ENCODE measurements around the gene PLCD3.

PLCD3 gene

DNA sequence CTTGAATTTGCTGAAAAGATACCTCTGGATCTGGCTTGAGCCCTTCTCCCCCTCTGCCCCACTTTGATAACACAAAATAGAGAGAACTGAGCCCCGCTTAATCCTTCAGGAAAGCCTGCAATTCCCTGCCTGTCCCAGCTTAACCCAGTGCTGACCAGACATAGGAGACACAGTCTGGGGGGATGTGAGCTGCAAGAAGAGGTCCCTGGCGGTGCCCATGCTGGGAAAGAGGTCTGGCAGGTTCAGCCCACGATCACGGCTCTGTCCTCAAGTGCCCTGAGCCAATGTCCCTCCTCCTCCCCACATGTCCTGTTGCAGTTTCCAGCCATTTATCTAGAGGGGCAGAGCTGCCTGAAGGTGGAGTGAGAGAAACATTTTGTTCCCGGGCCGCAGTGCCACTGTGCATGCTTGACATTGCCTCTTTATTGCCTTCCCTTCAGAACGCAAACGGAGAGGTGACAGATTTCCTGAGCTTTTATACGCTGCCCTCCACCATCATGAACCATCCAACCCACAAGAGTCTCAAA lies 29.0 kb downstream of the PLCD3 start:
- DNase-seq, result no peak
- Mint-ChIP-seq H3K27ac (no peak overlapping the region), H3K4me1 (no peaks in the 10 kb centered on the region), H3K36me3 (peaks cover 45% of the 10 kb centered on the region), H3K27me3 (no peaks in the 10 kb centered on the region), H3K9me3 (no peaks in the 10 kb centered on the region), H3K4me3 (no peak overlapping the region)
- CTCF ChIA-PET, result interaction anchor here (1.3 kb wide), 1 partner anchor 183 kb away, joined by 4 read pairs; no protein-coding TSS in a partner anchor

DNA sequence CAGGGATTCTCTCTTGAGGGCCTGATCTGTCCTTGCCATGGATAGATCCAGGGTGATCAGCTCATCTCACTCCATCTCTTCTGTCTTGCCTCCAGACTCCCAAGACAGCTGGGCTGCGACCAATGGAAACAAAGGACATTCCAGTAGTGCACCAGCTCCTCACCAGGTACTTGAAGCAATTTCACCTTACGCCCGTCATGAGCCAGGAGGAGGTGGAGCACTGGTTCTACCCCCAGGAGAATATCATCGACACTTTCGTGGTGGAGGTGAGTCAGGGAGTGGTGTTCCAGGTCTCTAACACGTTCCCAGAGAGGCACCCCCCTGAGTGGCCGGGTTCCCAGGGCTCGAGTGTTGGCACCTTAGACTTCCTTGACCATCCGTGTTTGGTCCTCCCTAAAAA lies 29.5 kb downstream of the PLCD3 start:
- Mint-ChIP-seq H3K27ac (no peak overlapping the region), H3K4me3 (no peak overlapping the region)

DNA sequence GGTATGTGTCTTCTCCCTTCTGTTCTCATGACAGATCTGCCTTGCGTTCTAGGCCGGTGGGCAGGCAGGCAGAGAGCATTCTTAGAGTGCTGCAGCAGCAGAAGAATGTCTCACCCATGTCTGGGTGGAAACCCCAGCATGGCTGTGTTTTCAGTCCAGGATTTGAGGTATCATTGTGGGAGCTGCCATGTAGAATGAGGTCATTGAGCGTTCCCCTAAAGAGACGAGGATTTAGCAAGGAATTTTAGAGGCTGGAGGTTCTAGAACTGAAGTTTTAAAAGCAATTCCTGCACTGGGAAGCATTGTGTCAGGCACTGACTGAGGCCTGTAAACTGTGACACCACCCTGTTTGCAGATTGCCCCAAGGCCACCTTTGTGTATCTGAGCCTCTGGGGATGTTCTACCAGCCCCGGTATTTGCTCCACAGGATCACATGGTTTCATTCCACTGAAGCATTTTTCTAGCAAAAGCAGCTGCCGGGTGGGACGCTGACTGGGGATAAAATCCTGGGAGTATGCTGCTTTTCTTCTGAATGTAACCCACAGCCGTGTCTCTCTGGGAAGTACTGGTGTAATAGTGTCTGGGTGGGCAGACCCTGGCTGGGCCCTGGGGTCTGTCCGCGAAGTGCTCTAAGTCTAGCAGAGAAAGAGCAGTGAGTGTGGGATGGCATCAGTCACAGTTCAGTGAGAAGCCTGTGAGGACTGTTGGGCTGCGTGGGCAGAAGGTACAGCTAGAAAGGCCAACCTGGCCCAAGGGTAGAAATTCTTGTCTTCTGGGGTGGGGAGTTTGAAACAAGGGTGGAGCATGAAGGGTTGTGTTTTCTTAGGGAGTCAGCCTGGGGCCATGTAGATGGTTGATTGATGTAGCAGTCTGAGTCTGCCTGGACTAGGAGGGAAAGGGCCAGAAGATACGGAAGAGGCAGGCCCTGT lies 30.2 kb downstream of the PLCD3 start:
- Mint-ChIP-seq H3K27ac (no peak overlapping the region), H3K4me3 (no peak overlapping the region), H3K9me3 (no peaks in the 10 kb centered on the region), H3K36me3 (peaks cover 47% of the 10 kb centered on the region), H3K27me3 (no peaks in the 10 kb centered on the region), H3K4me1 (no peaks in the 10 kb centered on the region)
- DNase-seq, result no peak
- CTCF ChIA-PET, result interaction anchor here (1.8 kb wide), 1 partner anchor 27 kb away, joined by 4 read pairs; no protein-coding TSS in a partner anchor

More for the DNA sequence above, 29.5 kb downstream of the PLCD3 start:
- CTCF ChIA-PET, result interaction anchor here (1.8 kb wide), 1 partner anchor 26 kb away, joined by 4 read pairs; no protein-coding TSS in a partner anchor
- no peak for DNase-seq
- no peaks in the 10 kb centered on the region for H3K27me3 Mint-ChIP-seq
- H3K36me3 Mint-ChIP-seq, result peaks cover 46% of the 10 kb centered on the region
- H3K4me1 Mint-ChIP-seq, result no peaks in the 10 kb centered on the region
- no peaks in the 10 kb centered on the region for H3K9me3 Mint-ChIP-seq

DNA sequence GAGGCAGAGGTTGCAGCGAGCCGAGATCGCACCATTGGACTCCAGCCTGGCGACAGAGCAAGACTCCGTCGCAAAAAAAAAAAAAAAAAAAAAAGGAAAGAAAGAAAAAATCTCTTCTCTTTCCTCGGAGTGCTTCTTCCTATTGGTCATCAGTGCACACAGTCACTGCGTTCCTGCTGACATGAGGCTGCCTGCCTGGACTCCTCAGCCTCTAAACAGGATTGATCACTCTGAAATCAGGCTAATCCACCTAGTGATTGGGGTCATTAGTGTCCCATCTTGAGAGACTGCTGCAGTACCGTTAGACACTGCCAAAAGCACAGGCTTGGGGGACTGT lies 30.8 kb downstream of the PLCD3 start:
- no peaks in the 10 kb centered on the region for H3K9me3 Mint-ChIP-seq
- CTCF ChIA-PET, result interaction anchor here (1.8 kb wide), 1 partner anchor 28 kb away, joined by 4 read pairs; no protein-coding TSS in a partner anchor
- H3K36me3 Mint-ChIP-seq, result peaks cover 50% of the 10 kb centered on the region
- no peak overlapping the region for H3K27ac Mint-ChIP-seq
- no peaks in the 10 kb centered on the region for H3K27me3 Mint-ChIP-seq
- H3K4me3 Mint-ChIP-seq, result no peak overlapping the region
- H3K4me1 Mint-ChIP-seq, result no peaks in the 10 kb centered on the region
- no peak for DNase-seq

DNA sequence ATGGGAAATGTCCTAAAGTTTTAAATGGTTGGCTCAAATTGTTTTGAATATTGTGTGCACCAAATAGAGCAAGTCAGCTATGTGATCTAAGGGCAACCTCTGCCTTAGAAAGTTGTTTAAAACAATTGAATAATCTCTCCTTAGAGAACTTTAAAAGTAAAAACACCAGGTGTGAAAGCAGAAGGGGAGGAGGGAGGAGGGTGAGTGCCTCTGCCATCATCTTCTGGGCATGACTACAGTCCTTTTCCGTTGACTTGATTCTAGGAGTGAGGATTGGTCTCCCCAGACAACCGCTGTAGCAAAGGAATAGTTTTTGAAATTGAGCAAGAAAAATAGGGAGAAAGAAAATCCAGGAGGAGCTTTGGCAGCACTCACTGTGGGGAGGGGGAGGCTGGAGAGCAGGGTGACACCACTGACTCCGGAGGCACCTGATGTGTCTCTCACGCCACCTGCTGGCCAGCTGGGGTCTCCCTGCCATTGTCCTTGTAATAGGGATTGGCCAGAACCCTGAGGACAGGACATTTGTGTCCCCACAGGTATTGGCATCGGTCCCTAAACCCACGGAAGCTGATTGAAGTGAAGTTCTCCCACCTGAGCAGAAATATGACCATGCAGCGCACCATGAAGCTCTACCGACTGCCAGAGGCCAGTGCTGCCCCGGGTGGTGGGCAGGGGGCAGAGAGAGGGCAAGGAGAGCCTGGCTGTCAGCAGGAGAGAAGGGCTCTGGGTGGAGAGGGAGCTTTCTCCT lies 33.3 kb downstream of the PLCD3 start:
- no peak overlapping the region for H3K4me3 Mint-ChIP-seq
- H3K4me1 Mint-ChIP-seq, result no peaks in the 10 kb centered on the region
- peak; percentile 86 for DNase-seq
- H3K9me3 Mint-ChIP-seq, result no peaks in the 10 kb centered on the region
- H3K36me3 Mint-ChIP-seq, result peaks cover 57% of the 10 kb centered on the region
- no peak overlapping the region for H3K27ac Mint-ChIP-seq
- CTCF ChIA-PET, result interaction anchor here (0.7 to 3.3 kb wide), 28 partner anchors 10 to 320 kb away, joined by 3 to 28 read pairs (median 4); partner anchors contain the start of genes ACBD4, HEXIM1 and NMT1
- H3K27me3 Mint-ChIP-seq, result no peaks in the 10 kb centered on the region

DNA sequence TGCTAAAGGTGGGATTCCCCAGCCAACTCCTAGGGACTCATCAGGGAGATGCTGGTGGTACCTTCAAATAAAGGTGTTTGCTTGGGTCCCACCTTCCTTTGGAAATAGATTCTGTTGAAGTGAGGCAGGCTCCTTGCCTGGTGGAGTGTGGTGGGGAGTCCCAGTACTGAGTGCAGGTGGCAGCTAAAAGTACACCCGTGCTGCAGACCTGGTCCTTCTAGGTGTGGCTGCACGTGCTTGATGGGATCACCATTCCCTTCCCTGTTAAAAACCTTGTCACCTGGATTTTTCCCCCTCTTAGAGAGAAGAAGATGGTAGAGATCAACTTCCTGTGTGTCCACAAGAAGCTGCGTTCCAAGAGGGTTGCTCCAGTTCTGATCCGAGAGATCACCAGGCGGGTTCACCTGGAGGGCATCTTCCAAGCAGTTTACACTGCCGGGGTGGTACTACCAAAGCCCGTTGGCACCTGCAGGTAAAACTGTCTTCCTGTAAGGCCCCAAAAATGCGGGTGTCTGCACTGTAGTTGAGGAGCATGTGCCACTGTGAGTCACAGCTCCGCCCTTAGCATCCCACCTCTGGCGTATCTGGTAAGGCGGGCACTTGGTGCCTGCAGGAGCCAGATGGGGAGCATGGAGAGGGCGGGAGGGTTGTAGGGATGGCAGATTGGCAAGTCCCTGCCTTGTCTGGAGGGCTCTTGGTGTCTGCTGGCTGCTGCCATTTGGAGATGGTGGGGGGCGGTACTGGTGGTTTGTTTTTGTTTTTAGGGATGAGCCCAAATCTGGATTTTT lies 34.0 kb downstream of the PLCD3 start:
- Mint-ChIP-seq H3K9me3 (no peaks in the 10 kb centered on the region), H3K4me3 (no peak overlapping the region), H3K27ac (peak overlapping the region; percentile 46), H3K36me3 (peaks cover 58% of the 10 kb centered on the region), H3K4me1 (no peaks in the 10 kb centered on the region), H3K27me3 (no peaks in the 10 kb centered on the region)
- CTCF ChIA-PET, result interaction anchor here (0.7 to 3.3 kb wide), 18 partner anchors 11 to 319 kb away, joined by 3 to 28 read pairs (median 4); partner anchors contain the start of gene NMT1
- no peak for DNase-seq

DNA sequence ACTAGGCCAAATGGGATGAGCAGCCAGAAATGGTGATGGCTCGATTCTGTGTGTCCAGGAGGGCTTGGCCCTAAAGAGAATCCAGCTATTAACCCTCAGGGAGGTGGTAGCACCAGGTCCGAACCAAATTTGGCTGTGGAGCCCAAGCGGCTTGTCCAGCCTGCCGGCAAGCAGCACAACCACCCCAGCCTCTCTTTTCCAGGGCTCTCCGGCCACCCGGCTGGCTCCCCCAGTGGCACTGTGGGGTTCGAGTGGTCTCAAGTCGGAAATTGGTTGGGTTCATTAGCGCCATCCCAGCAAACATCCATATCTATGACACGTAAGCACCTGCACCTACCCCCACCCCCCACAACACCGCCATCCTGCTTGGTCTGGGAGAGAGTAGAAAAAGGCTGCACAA lies 35.4 kb downstream of the PLCD3 start:
- Mint-ChIP-seq H3K9me3 (no peaks in the 10 kb centered on the region), H3K36me3 (peaks cover 59% of the 10 kb centered on the region), H3K27ac (no peak overlapping the region), H3K4me3 (no peak overlapping the region), H3K27me3 (no peaks in the 10 kb centered on the region), H3K4me1 (no peaks in the 10 kb centered on the region)
- no peak for DNase-seq
- CTCF ChIA-PET, result interaction anchor here (1.0 to 3.3 kb wide), 6 partner anchors 9 to 177 kb away, joined by 3 to 28 read pairs (median 3); no protein-coding TSS in a partner anchor

DNA sequence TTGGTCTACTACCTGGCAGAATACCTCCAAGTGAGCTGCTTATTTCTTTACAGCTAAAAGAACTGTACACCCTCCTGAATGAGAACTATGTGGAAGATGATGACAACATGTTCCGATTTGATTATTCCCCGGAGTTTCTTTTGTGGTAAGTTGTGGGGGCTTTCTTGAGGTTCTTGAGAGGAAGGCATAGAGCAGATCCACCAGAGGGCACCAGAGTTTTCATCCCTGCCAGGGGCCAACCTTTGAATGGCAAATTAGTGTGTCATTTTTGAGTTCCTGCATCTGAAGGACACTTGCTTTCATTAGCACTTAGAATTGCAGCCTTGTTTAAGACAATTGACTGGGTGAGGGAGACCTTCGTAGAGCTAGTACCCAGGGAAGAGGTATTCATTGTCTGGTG lies 36.2 kb downstream of the PLCD3 start:
- H3K4me1 Mint-ChIP-seq, result no peaks in the 10 kb centered on the region
- H3K4me3 Mint-ChIP-seq, result no peak overlapping the region
- peak overlapping the region; percentile 71 for H3K27ac Mint-ChIP-seq
- peak; percentile 31 for DNase-seq
- CTCF ChIA-PET, result interaction anchor here (0.5 to 1.7 kb wide), 5 partner anchors 10 to 620 kb away, joined by 3 to 4 read pairs (median 3); no protein-coding TSS in a partner anchor
- no peaks in the 10 kb centered on the region for H3K9me3 Mint-ChIP-seq
- H3K36me3 Mint-ChIP-seq, result peaks cover 62% of the 10 kb centered on the region
- H3K27me3 Mint-ChIP-seq, result no peaks in the 10 kb centered on the region

DNA sequence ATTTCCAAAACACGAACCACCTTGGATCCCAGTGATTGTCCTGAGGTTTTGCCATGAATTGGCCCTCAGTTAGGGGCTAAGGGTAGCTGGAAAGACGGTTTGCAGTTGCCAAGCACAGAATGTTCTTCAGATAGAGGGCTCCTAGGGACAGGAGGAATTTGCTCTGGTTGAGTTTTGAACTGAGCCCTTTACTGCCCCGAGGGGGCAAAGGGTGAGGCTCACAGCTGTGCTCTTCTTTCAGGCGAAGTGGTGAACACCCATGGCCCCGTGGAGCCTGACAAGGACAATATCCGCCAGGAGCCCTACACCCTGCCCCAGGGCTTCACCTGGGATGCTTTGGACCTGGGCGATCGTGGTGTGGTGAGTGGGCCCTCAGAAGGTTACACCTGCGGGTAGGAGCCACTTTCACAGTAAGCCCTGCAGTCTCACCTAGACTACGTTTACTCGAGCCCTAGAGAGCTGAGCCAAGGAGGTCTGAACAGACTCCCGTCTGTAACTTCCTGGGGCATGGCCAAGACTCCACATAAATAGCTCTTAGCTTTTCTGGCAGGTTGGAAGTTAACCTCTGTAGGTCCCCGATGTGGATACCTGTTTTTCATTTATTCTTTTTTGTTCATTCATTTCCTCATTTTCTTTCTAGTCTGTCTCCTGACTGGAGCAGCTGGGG lies 38.7 kb downstream of the PLCD3 start:
- DNase-seq, result no peak
- no peaks in the 10 kb centered on the region for H3K27me3 Mint-ChIP-seq
- no peak overlapping the region for H3K27ac Mint-ChIP-seq
- H3K4me1 Mint-ChIP-seq, result peaks cover 4% of the 10 kb centered on the region
- H3K9me3 Mint-ChIP-seq, result no peaks in the 10 kb centered on the region
- peaks cover 63% of the 10 kb centered on the region for H3K36me3 Mint-ChIP-seq
- no peak overlapping the region for H3K4me3 Mint-ChIP-seq
- CTCF ChIA-PET, result no interaction called here

DNA sequence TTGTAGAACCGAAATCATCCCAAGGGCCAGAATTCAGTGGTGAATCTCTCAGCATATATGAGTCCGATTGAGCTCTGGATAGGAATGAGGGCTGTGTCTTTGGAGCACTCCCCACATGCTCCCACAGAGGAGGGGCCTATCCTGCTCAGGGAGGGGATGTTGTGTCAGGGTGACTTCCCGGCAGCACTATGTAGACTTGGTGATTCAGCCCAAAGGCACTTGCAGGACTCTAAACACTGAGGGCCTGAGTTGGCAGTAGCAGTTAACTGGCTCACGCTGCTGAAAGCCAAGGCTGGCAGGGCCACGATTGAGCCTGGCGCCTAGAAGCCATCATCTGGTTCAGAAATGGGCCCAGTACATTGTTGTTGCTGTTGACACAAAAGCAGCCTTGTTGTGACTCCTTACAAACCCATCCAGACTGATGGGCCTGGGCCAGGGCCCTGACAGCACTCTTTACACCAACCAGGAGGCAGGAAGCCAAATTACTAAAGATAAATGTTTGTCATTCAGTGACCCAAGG lies 39.3 kb downstream of the PLCD3 start:
- no peak for DNase-seq
- Mint-ChIP-seq H3K27ac (no peak overlapping the region), H3K36me3 (peaks cover 61% of the 10 kb centered on the region), H3K9me3 (no peaks in the 10 kb centered on the region), H3K27me3 (no peaks in the 10 kb centered on the region), H3K4me1 (peaks cover 7% of the 10 kb centered on the region), H3K4me3 (no peak overlapping the region)
- CTCF ChIA-PET, result no interaction called here

DNA sequence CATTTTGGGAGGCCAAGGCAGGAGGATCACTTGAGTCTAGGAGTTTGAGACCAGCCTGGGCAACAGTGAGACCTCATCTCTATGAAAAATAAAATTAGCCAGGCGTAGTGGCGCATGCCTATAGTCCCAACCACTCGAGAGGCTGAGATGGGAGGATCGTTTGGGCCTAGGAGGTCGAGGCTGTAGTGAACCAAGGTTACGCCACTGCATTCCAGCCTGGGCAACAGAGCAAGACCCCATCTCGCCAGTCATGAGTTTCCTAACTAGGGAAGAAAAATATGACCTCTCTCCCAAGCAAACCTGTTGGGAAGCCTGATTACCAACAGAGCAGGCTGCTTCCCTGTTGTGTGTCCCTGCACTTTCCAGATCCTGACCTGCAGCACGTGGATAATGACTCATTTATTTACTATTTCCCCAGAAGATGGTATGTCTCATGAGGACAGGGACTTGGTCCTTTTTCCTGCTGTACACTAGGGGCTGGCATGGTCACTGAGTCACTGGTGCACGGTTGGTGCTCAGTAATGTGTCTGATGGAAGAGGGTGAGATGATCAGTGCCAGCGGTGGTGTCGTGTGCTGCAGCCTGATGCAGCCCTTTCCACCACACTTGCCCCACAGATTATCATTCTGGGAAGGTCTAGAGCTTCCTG lies 40.4 kb downstream of the PLCD3 start:
- Mint-ChIP-seq H3K27me3 (no peaks in the 10 kb centered on the region), H3K36me3 (peaks cover 64% of the 10 kb centered on the region), H3K27ac (peak overlapping the region; percentile 33), H3K4me3 (no peak overlapping the region), H3K9me3 (no peaks in the 10 kb centered on the region), H3K4me1 (peaks cover 9% of the 10 kb centered on the region)
- DNase-seq, result no peak
- CTCF ChIA-PET, result no interaction called here

DNA sequence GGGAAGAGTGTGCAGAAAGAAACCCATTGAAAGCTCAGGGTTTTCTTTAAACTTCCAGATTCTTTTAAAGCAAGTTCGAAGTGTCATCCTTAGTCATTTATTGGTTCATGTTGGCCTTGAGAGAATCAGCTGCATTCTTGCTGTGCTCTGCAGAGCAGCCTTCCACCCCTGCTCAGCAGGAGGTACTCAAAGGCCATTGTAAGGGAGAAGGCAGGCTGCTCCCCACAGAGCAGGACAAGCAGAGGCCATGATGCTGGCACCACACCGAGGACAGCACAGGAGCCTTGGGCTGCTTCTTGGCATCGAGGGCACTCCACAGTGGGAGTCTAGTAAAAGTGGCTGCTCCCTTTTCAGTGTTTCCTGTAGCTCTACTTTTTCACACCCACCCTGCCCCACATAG lies 41.6 kb downstream of the PLCD3 start:
- H3K4me3 Mint-ChIP-seq, result no peak overlapping the region
- H3K9me3 Mint-ChIP-seq, result no peaks in the 10 kb centered on the region
- H3K4me1 Mint-ChIP-seq, result peaks cover 9% of the 10 kb centered on the region
- no peak for DNase-seq
- no peaks in the 10 kb centered on the region for H3K27me3 Mint-ChIP-seq
- CTCF ChIA-PET, result interaction anchor here (6.2 kb wide), 1 partner anchor 8 kb away, joined by 28 read pairs; no protein-coding TSS in a partner anchor
- peaks cover 59% of the 10 kb centered on the region for H3K36me3 Mint-ChIP-seq
- H3K27ac Mint-ChIP-seq, result no peak overlapping the region
